ENCODE measurements around the gene OR6X1. TPM values are rescaled to one million over a fixed set of nuclear protein-coding genes. Genes with fewer than 3 reads are reported as not detected.

The OR6X1 gene
- total and polyA plus RNA-seq, 2 experiments from 2014 or later: not detected

GRCh38 chr11:123707206-123707605 is 47.1 kb downstream of the OR6X1 start (continued):
- TF ChIP-seq ETS1 (IDR thresholded peaks at IDR 0.05) (no peak), EZH2phosphoT487 (IDR thresholded peaks at IDR 0.05; ENCODE audit: unreplicated experiment) (no peak), ZNF114 (CRISPR knock-in tag; IDR thresholded peaks at IDR 0.05) (no peak), CREB1 (CRISPR knock-in tag; IDR thresholded peaks at IDR 0.05; ENCODE audit: low read depth) (no peak)

- no peak overlapping the region for H2AFZ ChIP-seq
- no peaks in the 10 kb centered on the region for H3K36me3 ChIP-seq (ENCODE audit: insufficient read depth)
- Mint-ChIP-seq H3K9me3 (no peaks in the 10 kb centered on the region), H3K27ac (no peak overlapping the region), H3K27me3 (ENCODE audit: insufficient read depth, low read depth, poor library complexity) (peaks cover 5% of the 10 kb centered on the region), H3K36me3 (ENCODE audit: low read depth) (no peaks in the 10 kb centered on the region), H3K4me3 (no peak overlapping the region), H3K4me1 (no peaks in the 10 kb centered on the region; the same call in 2 of the 3 replicates)
- H3K9me2 ChIP-seq (ENCODE audit: insufficient read depth): no peaks in the 10 kb centered on the region
- no peaks in the 10 kb centered on the region for H3F3A ChIP-seq (replicated peaks; ENCODE audit: low read depth)
- no peaks in the 10 kb centered on the region for H3K79me2 ChIP-seq (replicated peaks; ENCODE audit: insufficient read depth)
- ATAC-seq: no peak
- DNase-seq (ENCODE audit: low spot score): peak; percentile 24
- TF ChIP-seq EZH2 (IDR thresholded peaks at IDR 0.05; ENCODE audit: low read depth, unreplicated experiment): no peak
- no peak for TF ChIP-seq CREB1 (CRISPR knock-in tag; IDR thresholded peaks at IDR 0.05; ENCODE audit: low read depth)
- TF ChIP-seq NANOG (IDR thresholded peaks at IDR 0.05; ENCODE audit: borderline replicate concordance): no peak
- no peak for TF ChIP-seq JUNB (IDR thresholded peaks at IDR 0.05; ENCODE audit: unreplicated experiment)
- no peak for TF ChIP-seq POLR2AphosphoS5 (IDR thresholded peaks at IDR 0.05; ENCODE audit: low read depth)
- TF ChIP-seq ETS1 (IDR thresholded peaks at IDR 0.05): no peak
- no peak for TF ChIP-seq ZNF114 (CRISPR knock-in tag; IDR thresholded peaks at IDR 0.05)
- no peak for TF ChIP-seq EZH2phosphoT487 (IDR thresholded peaks at IDR 0.05; ENCODE audit: unreplicated experiment)
- no peak for TF ChIP-seq REST (IDR thresholded peaks at IDR 0.05; ENCODE audit: unreplicated experiment)
- TF ChIP-seq STAT1 (IDR thresholded peaks at IDR 0.05; ENCODE audit: unreplicated experiment): no peak
- H3K4me1 ChIP-seq (ENCODE audit: insufficient read depth): no peaks in the 10 kb centered on the region
- H3K27me3 ChIP-seq (ENCODE audit: insufficient read depth): no peaks in the 10 kb centered on the region
- H3K4me3 ChIP-seq: no peak overlapping the region
- no peak overlapping the region for H3K4me2 ChIP-seq
- no peak overlapping the region for H3K27ac ChIP-seq (ENCODE audit: low read depth)
- H4K20me1 ChIP-seq (replicated peaks; ENCODE audit: insufficient read depth): no peaks in the 10 kb centered on the region
Observed at GRCh38 chr11:123704341-123704740, 50.0 kb downstream of the OR6X1 start.

Small RNA genes lying within 50 kb of the gene (small RNA-seq; reads per million reads assigned to genes)
- 0.07 reads per million for gene RNU1-21P (ENCODE audit: low replicate concordance)

Other genes with a start within 250 kb of the OR6X1 start
- gene SCN3B, start 99.9 kb downstream of the OR6X1 start, total RNA-seq (2014; rRNA removed; shearing (Covaris generic)): 1.7 and 2.2 TPM in 2 replicates
- 0.56 and 0.74 TPM in 2 replicates for gene SCN3B, start 99.9 kb downstream of the OR6X1 start, polyA plus RNA-seq (2016; fragmentation: Nextera tagmentation; extraction: Ambion mirVana)
- gene ZNF202, start 12.9 kb downstream of the OR6X1 start, total RNA-seq (2014; rRNA removed; shearing (Covaris generic)): 33.0 and 36.7 TPM in 2 replicates
- gene ZNF202, start 12.9 kb downstream of the OR6X1 start, polyA plus RNA-seq (2016; fragmentation: Nextera tagmentation; extraction: Ambion mirVana): 16.1 and 18.2 TPM in 2 replicates
- gene OR6M1, start 51.8 kb upstream of the OR6X1 start, total RNA-seq (2014; rRNA removed; shearing (Covaris generic)): not detected in 2 replicates
- not detected in 2 replicates for gene OR6M1, start 51.8 kb upstream of the OR6X1 start, polyA plus RNA-seq (2016; fragmentation: Nextera tagmentation; extraction: Ambion mirVana)
- gene TMEM225, start 131.2 kb upstream of the OR6X1 start, total RNA-seq (2014; rRNA removed; shearing (Covaris generic)): not detected in 2 replicates
- gene TMEM225, start 131.2 kb upstream of the OR6X1 start, polyA plus RNA-seq (2016; fragmentation: Nextera tagmentation; extraction: Ambion mirVana): not detected in 2 replicates
- 0.14 and 0.74 TPM in 2 replicates for gene OR8D4, start 147.6 kb upstream of the OR6X1 start, total RNA-seq (2014; rRNA removed; shearing (Covaris generic))
- gene OR8D4, start 147.6 kb upstream of the OR6X1 start, polyA plus RNA-seq (2016; fragmentation: Nextera tagmentation; extraction: Ambion mirVana): not detected in 2 replicates
- gene OR4D5, start 185.1 kb upstream of the OR6X1 start, total RNA-seq (2014; rRNA removed; shearing (Covaris generic)): not detected in 2 replicates
- gene OR4D5, start 185.1 kb upstream of the OR6X1 start, polyA plus RNA-seq (2016; fragmentation: Nextera tagmentation; extraction: Ambion mirVana): not detected in 2 replicates
- gene OR6T1, start 189.3 kb upstream of the OR6X1 start, total RNA-seq (2014; rRNA removed; shearing (Covaris generic)): not detected in 2 replicates
- gene OR6T1, start 189.3 kb upstream of the OR6X1 start, polyA plus RNA-seq (2016; fragmentation: Nextera tagmentation; extraction: Ambion mirVana): not detected in 2 replicates
- not detected in 2 replicates for gene OR10S1, start 223.3 kb upstream of the OR6X1 start, total RNA-seq (2014; rRNA removed; shearing (Covaris generic))
- not detected in 2 replicates for gene OR10S1, start 223.3 kb upstream of the OR6X1 start, polyA plus RNA-seq (2016; fragmentation: Nextera tagmentation; extraction: Ambion mirVana)
- gene OR10G6, start 240.6 kb upstream of the OR6X1 start, total RNA-seq (2014; rRNA removed; shearing (Covaris generic)): not detected in 2 replicates
- gene OR10G6, start 240.6 kb upstream of the OR6X1 start, polyA plus RNA-seq (2016; fragmentation: Nextera tagmentation; extraction: Ambion mirVana): not detected in 2 replicates

Measured in GM23338 (cell line).